DMS114 treated with DMSO at 0.1 percent for 48 hours (cell line): ENCODE results near the gene RRH.

Source experiments
- DNase-seq: peaks from one replicate; lab custom pipeline; 2025; ENCODE audit not compliant: unreplicated experiment; lab: John Stamatoyannopoulos, UW

Gene RRH

DNA sequence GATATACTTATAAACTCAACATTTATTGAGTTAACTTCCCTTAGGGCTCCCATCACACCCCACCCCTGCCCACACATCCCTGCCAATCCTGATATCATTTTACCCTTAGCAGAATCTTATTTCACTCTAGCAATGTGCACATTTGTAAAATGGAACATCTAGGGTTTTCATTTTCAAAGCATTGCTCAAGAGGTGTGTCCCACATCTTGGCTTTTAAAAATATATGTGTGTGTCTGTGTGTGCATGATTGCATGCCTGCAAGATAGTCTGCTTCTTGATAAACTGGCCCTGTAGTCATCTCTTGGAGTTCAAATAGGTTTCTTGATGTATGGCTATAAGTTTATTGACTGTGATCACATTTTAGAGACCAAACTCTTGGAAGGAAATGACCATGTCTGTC, 58.5 kb downstream of the RRH start:
- DNase-seq, result no peak

- no peak for DNase-seq
These were observed 59.3 kb downstream of the RRH start for GRCh38 chr4:109887071-109887470.

- DNase-seq, result no peak
These were observed 62.3 kb downstream of the RRH start for GRCh38 chr4:109890076-109890475.
